ENCODE data around the gene ITIH5.

Gene ITIH5

DNA sequence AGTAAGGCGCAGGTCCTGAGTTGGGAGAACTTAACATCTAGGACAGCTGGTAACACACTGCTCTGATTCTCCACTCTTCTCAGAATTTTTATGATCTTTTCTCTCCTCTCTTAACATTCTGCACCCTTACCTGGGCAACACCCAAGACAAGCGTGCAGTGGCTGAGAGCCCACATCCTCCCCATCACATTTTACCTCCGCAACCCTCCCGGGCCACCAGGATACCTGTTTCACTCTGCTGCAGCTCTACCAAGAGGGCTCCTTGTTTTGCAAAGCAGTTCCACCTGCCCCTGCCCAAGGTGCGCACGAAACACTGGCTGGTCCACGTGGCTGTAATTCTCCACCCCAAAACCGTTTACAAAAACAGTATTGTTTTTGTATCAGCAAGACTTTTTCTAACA, 81.5 kb downstream of the ITIH5 start:
- TF ChIP-seq, protein P1, sequence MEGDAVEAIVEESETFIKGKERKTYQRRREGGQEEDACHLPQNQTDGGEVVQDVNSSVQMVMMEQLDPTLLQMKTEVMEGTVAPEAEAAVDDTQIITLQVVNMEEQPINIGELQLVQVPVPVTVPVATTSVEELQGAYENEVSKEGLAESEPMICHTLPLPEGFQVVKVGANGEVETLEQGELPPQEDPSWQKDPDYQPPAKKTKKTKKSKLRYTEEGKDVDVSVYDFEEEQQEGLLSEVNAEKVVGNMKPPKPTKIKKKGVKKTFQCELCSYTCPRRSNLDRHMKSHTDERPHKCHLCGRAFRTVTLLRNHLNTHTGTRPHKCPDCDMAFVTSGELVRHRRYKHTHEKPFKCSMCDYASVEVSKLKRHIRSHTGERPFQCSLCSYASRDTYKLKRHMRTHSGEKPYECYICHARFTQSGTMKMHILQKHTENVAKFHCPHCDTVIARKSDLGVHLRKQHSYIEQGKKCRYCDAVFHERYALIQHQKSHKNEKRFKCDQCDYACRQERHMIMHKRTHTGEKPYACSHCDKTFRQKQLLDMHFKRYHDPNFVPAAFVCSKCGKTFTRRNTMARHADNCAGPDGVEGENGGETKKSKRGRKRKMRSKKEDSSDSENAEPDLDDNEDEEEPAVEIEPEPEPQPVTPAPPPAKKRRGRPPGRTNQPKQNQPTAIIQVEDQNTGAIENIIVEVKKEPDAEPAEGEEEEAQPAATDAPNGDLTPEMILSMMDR (IDR thresholded peaks at IDR 0.05; ENCODE audit: insufficient read depth, low read depth, low read length, missing control alignments), result no peak
- H3K4me3 ChIP-seq (ENCODE audit: low read length), result no peak overlapping the region

DNA sequence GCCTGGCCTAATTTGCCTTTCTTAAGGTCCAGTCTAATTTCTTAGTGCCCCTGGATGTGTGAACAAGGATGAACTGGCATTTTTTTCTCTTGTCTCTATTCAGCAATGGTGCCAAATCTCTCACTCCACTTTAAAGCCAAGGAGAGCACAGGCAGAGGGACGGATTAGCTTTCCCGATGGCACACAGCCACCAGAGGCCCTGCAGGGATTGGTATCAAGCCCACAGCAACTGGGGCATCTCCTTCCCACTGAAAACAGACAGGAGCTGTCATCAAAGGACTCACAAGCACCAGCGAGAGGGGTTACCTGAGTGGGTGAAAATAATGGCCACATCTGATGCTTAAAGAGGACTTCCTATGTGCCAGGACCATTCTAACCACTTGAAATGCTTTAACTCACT, 83.1 kb downstream of the ITIH5 start:
- no peak for DNase-seq (ENCODE audit: low read depth)
- no peak overlapping the region for H3K4me3 ChIP-seq (ENCODE audit: low read length)
- TF ChIP-seq, protein P1 (IDR thresholded peaks at IDR 0.05; ENCODE audit: insufficient read depth, low read depth, low read length, missing control alignments), result no peak

More for the DNA sequence above, 81.5 kb downstream of the ITIH5 start:
- no peak for DNase-seq (ENCODE audit: low read depth)

DNA sequence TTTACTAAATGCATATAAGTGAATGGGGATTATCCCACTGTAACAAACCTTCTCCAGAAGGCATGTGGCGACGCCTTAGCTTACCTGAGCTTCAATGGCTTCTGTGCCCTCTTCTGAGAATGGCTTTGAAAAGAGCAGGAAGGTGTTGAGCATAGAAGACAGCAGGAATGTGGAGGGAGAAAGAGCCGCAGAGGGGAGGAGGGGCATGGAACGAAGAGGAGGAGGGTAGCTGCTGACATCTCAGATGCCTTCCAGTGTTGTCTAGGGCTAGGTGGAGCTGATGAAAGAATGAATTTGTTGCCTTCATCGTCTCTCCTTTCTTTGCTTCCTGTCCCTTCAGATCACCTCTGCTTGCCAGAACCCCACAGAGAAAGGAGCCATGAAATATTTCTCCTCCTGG, 86.2 kb downstream of the ITIH5 start:
- TF ChIP-seq, protein P1 (IDR thresholded peaks at IDR 0.05; ENCODE audit: insufficient read depth, low read depth, low read length, missing control alignments), result no peak
- no peak overlapping the region for H3K4me3 ChIP-seq (ENCODE audit: low read length)
- no peak for DNase-seq (ENCODE audit: low read depth)

DNA sequence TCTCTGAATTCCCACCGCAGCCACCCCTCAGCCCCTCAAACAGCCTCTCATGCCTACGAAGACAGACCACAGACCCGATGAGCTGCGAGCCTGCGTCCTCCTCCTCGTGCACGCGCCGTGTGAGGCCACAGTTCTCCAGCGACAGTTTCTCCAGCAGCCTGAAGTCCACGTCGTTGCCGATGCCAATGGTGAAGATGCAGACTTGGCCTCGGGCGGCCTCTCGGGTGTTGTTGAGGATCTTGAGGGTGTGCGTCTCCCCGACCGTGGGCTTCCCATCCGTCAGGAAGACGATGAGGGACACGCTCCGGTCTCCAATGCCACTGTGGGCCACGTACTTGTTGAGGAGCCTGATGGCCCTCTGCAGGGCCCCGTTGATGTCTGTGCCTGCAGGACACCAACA, 87.1 kb downstream of the ITIH5 start:
- TF ChIP-seq, protein P1 (IDR thresholded peaks at IDR 0.05; ENCODE audit: insufficient read depth, low read depth, low read length, missing control alignments), result no peak
- no peak for DNase-seq (ENCODE audit: low read depth)
- H3K4me3 ChIP-seq (ENCODE audit: low read length), result no peak overlapping the region

DNA sequence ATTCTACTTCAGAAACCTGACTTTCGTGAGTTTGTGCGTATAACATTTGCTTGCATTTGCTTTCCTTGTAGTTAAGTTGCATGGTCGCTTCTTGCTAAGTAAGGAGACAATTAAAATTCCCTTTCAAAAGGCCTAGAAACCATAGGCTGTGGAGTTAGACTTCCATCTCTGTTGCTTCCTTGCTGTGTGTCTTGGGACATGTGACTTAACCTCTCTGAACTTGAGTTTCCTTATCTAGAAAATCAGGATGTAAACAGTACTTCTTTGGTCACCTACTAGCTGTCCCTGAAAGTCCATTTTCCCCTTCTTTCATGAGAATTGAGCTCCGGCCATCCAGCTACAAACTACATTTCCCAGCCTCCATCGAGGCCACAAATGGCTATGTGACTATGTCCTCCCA, 89.2 kb downstream of the ITIH5 start:
- TF ChIP-seq, protein P1 (IDR thresholded peaks at IDR 0.05; ENCODE audit: insufficient read depth, low read depth, low read length, missing control alignments), result no peak
- no peak overlapping the region for H3K4me3 ChIP-seq (ENCODE audit: low read length)
- no peak for DNase-seq (ENCODE audit: low read depth)

DNA sequence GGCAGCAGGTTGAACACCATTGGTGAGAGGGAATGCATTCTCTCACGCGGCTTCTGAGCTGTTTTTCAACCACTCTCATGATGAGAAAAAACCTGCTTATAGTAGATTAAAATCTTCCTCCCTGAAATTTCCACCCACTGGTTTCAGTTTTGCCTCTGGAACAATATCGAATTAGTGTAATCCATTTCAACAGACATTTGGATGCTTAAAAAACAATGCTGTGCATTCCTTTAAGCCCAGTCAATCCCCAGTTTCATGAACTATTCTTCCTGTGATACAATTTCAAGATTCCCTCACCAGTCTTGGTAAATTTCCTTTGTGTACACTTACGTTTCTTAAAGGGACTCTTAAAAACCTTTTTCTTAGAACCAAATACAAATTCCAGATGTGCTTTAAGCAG, 89.6 kb downstream of the ITIH5 start:
- TF ChIP-seq, protein P1 (IDR thresholded peaks at IDR 0.05; ENCODE audit: insufficient read depth, low read depth, low read length, missing control alignments), result no peak
- DNase-seq (ENCODE audit: low read depth), result no peak
- no peak overlapping the region for H3K4me3 ChIP-seq (ENCODE audit: low read length)

DNA sequence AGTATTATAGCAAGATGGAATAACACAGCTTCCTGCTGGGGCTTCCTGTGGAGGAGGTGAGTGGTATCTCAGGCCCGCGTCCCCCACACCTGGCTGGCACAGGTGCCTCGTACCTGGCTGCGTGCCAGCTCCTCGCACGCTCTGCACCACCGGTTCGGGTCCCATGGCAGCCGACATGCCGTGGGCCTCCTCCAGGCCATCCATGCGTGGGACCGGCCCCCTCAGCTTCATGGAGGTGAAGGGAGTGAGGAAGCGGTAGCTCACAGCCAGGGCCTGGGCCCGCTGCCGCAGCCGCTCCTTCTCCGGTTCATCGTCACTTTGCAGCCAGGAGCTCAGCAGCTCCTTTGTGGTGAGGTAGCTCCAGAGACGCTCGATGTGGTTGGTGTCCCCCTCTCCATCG, 90.4 kb downstream of the ITIH5 start:
- no peak for DNase-seq (ENCODE audit: low read depth)
- TF ChIP-seq, protein P1 (IDR thresholded peaks at IDR 0.05; ENCODE audit: insufficient read depth, low read depth, low read length, missing control alignments), result no peak
- H3K4me3 ChIP-seq (ENCODE audit: low read length), result no peak overlapping the region

All from epithelial cell of esophagus (primary cell).